ENCODE measurements around the gene MEMO1.

MEMO1 gene

DNA sequence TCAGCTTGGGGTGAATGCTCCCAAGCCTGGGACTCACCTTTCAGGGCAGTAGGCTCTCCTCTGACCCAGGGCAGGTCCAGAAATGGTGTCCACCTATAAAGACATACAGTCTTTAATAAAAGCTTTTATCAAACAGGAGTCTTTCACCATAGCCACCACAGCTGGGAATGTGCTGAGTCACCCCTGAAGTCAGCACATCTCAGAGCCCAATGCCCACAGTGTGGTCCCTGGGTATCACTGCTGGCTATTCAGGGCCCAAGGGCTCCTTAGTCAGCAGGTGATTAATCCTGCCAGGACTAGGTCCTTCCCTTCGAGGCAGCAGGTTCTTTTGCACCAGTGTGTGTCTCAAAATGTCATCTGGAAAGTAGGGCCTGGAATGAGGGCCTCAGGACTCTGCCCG is 181.9 kb downstream of the MEMO1 start:
- DNase-seq = no peak

DNA sequence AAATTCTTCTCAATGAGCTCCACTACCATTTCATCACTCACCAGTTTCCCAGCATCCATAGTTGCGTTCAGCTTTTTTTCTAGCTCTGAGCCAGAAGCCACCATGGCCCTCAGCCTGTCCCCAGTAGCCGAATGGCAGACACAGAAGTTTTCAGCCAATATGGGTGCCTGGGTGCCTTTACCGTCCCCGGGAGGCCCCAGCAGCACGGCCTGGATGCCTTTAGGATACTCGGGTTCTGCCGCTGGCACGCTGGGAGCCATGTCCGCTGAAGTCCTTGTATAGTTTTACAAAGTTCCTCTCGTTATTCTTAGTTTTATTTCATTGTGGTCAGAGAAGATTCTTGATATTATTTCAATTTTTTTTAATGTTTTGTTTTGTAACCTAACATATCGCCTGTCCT is 187.2 kb downstream of the MEMO1 start:
- no peak for DNase-seq

DNA sequence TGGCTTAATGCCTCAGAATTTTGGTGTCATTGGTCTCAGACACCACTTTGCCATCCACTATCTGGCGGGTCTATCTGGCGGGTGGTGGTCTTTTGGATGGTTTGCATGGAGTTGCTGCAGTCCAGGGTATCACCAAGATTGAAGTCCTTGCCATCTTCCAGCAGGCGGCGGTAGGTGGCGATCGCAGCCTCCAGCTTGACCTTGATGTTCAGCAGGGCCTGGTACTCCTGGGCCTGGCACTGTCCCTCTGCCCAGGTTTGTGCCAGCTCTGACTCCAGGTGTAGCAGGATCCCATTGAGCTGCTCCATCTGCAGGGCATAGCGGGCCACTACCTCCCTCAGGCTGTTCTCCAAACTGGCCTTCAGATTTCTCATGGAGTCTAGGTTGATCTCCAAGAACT is 188.2 kb downstream of the MEMO1 start:
- no peak for DNase-seq
